KMS-11 (cell line): ENCODE measurements around the gene SLCO3A1.

ENCODE experiments used
- H2AFZ ChIP-seq: fragments of 200-600 bp; sonication (generic); 2 replicates; pipeline ENCODE4 v1.6.1; 2016; ENCODE audit warnings: antibody characterized with exemption, mixed run types, low read depth
- H3K27ac ChIP-seq: fragments of 200-600 bp; sonication (generic); 2 replicates; pipeline ENCODE4 v1.6.1; 2016; ENCODE audit warnings: mild to moderate bottlenecking, mixed run types
- H3K27me3 ChIP-seq: fragments of 200-600 bp; sonication (generic); 2 replicates; pipeline ENCODE4 v1.6.1; 2017; ENCODE audit warnings: mild to moderate bottlenecking, low read depth, mixed run types, moderate library complexity; ENCODE audit not compliant: insufficient read depth
- H3K36me3 ChIP-seq: fragments of 200-600 bp; sonication (generic); 2 replicates; pipeline ENCODE4 v1.6.1; 2017; ENCODE audit warnings: mild to moderate bottlenecking, mixed run types; ENCODE audit not compliant: insufficient read depth
- H3K4me1 ChIP-seq: fragments of 200-600 bp; sonication (generic); 2 replicates; pipeline ENCODE4 v1.6.1; 2016; ENCODE audit warnings: mild to moderate bottlenecking, low read depth, mixed run types; ENCODE audit not compliant: poor library complexity, severe bottlenecking
- H3K4me2 ChIP-seq: fragments of 200-600 bp; sonication (generic); 2 replicates; pipeline ENCODE4 v1.7.0; 2016; ENCODE audit warnings: mild to moderate bottlenecking, mixed run types
- H3K4me3 ChIP-seq: fragments of 200-600 bp; sonication (generic); IDR thresholded peaks from 2 replicates; pipeline ENCODE4 v1.6.1; 2017; ENCODE audit warnings: low read depth, low read length, mixed read lengths; ENCODE audit not compliant: insufficient read depth
- H3K79me2 ChIP-seq: fragments of 200-600 bp; sonication (generic); 2 replicates; pipeline ENCODE4 v1.6.1; 2016; ENCODE audit warnings: low read depth, mixed run types; ENCODE audit not compliant: insufficient read depth
- H3K9ac ChIP-seq: fragments of 200-600 bp; sonication (generic); 2 replicates; pipeline ENCODE4 v1.6.1; 2016; ENCODE audit warnings: mild to moderate bottlenecking, mixed run types
- H4K20me1 ChIP-seq: fragments of 200-600 bp; sonication (generic); 2 replicates; pipeline ENCODE4 v1.6.1; 2016; ENCODE audit warnings: mild to moderate bottlenecking, mixed run types; ENCODE audit not compliant: insufficient read depth
- TF ChIP-seq, protein P1 (sequence below): fragments of 200-600 bp; sonication (generic); conservative IDR thresholded peaks from 2 replicates; pipeline ENCODE4 v1.6.1; 2017; ENCODE audit warnings: low read depth, mild to moderate bottlenecking, antibody characterized with exemption, low read length, moderate library complexity, mixed read lengths

Gene SLCO3A1

DNA sequence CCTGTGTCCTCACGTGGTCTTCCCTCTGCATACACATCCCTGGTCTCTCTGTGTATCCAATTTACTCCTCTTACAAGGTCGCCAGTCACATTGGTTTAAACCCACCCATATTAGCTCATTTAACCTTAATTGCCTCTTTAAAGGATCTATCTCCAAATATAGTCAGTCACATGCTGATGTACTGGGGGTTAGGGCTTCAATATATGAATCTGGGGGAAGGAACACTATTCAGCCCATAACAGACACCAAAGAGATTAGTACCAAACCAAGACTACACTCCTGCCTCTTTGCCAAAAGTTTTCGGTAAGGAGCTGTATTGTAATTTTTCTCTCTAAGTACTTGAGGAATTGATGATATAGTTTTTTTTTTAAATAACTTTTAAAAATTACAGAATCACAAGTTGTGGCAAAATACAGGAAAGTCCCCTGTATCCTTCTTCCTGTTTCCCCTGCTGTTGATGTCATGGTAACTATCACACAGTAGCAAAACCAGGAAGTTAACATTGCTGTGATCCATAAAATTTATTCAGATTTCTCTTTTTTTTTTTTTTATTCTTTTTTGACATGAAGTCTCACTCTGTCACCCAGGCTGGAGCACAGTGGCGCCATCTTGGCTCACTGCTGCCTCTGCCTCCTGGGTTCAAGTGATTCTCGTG, 67.8 kb downstream of the SLCO3A1 start:
- H3K4me1 ChIP-seq = no peaks in the 10 kb centered on the region
- no peaks in the 10 kb centered on the region for H3K36me3 ChIP-seq
- H3K9ac ChIP-seq = no peak overlapping the region
- H4K20me1 ChIP-seq = no peaks in the 10 kb centered on the region
- no peak overlapping the region for H3K4me2 ChIP-seq
- TF ChIP-seq, protein P1, sequence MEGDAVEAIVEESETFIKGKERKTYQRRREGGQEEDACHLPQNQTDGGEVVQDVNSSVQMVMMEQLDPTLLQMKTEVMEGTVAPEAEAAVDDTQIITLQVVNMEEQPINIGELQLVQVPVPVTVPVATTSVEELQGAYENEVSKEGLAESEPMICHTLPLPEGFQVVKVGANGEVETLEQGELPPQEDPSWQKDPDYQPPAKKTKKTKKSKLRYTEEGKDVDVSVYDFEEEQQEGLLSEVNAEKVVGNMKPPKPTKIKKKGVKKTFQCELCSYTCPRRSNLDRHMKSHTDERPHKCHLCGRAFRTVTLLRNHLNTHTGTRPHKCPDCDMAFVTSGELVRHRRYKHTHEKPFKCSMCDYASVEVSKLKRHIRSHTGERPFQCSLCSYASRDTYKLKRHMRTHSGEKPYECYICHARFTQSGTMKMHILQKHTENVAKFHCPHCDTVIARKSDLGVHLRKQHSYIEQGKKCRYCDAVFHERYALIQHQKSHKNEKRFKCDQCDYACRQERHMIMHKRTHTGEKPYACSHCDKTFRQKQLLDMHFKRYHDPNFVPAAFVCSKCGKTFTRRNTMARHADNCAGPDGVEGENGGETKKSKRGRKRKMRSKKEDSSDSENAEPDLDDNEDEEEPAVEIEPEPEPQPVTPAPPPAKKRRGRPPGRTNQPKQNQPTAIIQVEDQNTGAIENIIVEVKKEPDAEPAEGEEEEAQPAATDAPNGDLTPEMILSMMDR = no peak
- H3K79me2 ChIP-seq = no peaks in the 10 kb centered on the region
- no peak overlapping the region for H3K4me3 ChIP-seq
- no peaks in the 10 kb centered on the region for H3K27me3 ChIP-seq
- no peak overlapping the region for H2AFZ ChIP-seq
- H3K27ac ChIP-seq = no peak overlapping the region

DNA sequence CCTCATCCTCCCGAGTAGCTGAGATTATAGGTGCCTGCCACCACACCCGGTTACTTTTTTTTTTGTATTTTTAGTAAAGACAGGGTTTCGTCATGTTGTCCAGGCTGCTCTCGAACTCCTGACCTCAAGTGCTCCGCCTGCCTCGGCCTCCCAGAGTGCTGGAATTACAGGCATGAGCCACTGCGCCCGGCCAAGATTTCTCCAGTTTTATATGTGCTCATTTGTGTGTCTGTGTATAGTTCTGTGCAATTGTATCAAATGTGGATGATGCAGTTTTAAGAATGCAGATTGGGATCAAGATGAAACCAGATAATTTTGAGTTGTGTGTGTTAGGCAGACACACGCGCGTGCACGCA, 68.3 kb downstream of the SLCO3A1 start:
- H3K9ac ChIP-seq = no peak overlapping the region
- H3K27me3 ChIP-seq = no peaks in the 10 kb centered on the region
- no peaks in the 10 kb centered on the region for H3K4me1 ChIP-seq
- TF ChIP-seq, protein P1 = no peak
- no peak overlapping the region for H3K4me2 ChIP-seq
- H3K79me2 ChIP-seq = no peaks in the 10 kb centered on the region
- no peaks in the 10 kb centered on the region for H3K36me3 ChIP-seq
- no peak overlapping the region for H3K27ac ChIP-seq
- no peak overlapping the region for H2AFZ ChIP-seq
- H4K20me1 ChIP-seq = no peaks in the 10 kb centered on the region
- no peak overlapping the region for H3K4me3 ChIP-seq

DNA sequence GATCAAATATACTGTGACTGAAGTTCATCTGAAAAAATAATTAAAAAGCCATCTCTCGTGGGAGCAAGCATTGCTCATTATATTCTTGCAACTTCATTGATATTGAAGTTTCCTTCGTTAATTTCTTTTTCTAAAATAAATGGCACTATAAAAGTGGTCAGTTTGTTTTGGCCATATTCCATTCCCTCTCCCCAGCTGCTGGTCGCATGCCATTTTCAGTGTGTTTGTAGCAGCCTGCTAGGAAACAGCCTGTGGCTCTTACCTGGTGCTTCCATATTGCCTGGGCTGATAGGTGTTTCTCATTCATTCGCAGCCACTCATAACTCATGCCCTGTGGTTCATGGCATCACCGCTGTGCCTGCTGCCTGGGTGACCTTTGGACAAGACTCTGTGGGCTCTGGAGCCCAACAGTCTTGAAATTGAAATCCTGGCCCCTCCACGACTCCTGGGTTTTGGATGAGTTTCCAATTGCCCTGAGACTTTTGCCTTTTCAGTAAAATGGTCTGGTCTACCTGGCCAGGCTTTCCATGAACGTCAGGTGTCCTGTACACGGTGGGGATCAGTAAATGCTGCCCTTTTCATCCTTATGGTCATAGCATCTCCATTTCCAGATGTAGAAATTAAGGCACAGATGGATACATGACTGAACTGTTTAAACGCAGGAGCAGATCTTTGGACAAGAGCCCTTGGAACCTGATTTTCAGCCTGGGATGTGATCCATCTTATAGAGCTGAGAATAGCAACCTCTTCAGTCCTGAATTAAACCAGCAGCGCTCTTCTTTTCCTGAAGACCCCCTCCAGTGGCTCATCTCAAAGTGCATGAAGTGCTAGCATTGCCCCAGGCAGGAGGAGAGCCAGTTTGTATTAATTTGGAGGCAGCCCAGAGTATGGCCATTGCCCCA, 69.4 kb downstream of the SLCO3A1 start:
- Histone ChIP-seq H3K27me3 (no peaks in the 10 kb centered on the region), H3K79me2 (no peaks in the 10 kb centered on the region), H3K4me2 (no peak overlapping the region), H3K36me3 (no peaks in the 10 kb centered on the region), H2AFZ (no peak overlapping the region), H3K4me1 (no peaks in the 10 kb centered on the region), H3K9ac (no peak overlapping the region), H3K4me3 (no peak overlapping the region), H3K27ac (no peak overlapping the region), H4K20me1 (no peaks in the 10 kb centered on the region)
- TF ChIP-seq, protein P1 = no peak

DNA sequence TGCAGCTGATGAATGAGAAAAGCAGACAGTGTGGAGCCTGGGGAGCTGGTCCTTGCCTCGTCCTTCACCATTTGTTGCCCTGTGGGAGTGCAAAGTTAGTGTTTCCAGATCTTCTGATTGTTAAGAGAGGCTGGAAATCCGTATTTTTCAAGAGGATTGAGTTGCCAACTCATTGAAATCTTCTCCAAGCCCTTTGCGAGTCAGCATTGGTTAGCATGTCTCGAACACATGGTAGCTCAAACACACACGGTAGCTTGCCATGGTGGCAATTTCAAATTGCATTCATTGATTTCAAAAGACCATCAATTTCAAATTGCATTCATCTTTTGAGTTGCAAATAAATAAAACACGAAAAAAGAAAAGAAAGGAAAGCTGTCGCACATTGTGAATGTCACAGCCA, 70.7 kb downstream of the SLCO3A1 start:
- Histone ChIP-seq H3K9ac (no peak overlapping the region), H3K4me2 (no peak overlapping the region), H2AFZ (no peak overlapping the region), H4K20me1 (no peaks in the 10 kb centered on the region), H3K4me1 (no peaks in the 10 kb centered on the region), H3K27ac (no peak overlapping the region), H3K36me3 (no peaks in the 10 kb centered on the region), H3K27me3 (no peaks in the 10 kb centered on the region), H3K79me2 (no peaks in the 10 kb centered on the region), H3K4me3 (no peak overlapping the region)
- TF ChIP-seq, protein P1 = no peak
